ENCODE results near the gene CAMTA1. TPM values are rescaled to one million over a fixed set of nuclear protein-coding genes. Genes with fewer than 3 reads are reported as not detected.

CAMTA1 gene
- total RNA-seq, 6 donors from 2014 or later: 38.8 to 74.0 (median 46.1) TPM

- Histone ChIP-seq H3K27me3 (peaks cover 0 to 6% (median 0%) of the 10 kb centered on the region in 4 donors), H3K4me3 (no peak overlapping the region), H3K27ac (no peak overlapping the region), H3K36me3 (no peaks in the 10 kb centered on the region), H3K4me1 (peaks cover 2 to 17% (median 6%) of the 10 kb centered on the region in 4 donors), H3K9me3 (no peaks in the 10 kb centered on the region)
- ATAC-seq (ENCODE audit: low FRiP score in 2 of 2): no peak
- WGBS, 2 donors: 93 to 96% methylated on average over 5 of the region's 5 CpGs
- DNase-seq: no peak
- TF ChIP-seq POLR2AphosphoS5 (IDR thresholded peaks at IDR 0.05) (no peak), CTCF (IDR thresholded peaks at IDR 0.05) (no peak), POLR2A (IDR thresholded peaks at IDR 0.05) (no peak), EP300 (IDR thresholded peaks at IDR 0.05) (no peak)
These were observed 172.1 kb downstream of the CAMTA1 start for GRCh38 chr1:6957341-6957740.

GRCh38 chr1:6958407-6959030, 173.3 kb downstream of the CAMTA1 start:
- no peak for TF ChIP-seq POLR2AphosphoS5 (IDR thresholded peaks at IDR 0.05)
- no peak for TF ChIP-seq CTCF (IDR thresholded peaks at IDR 0.05)
- TF ChIP-seq POLR2A (IDR thresholded peaks at IDR 0.05): no peak
- TF ChIP-seq EP300 (IDR thresholded peaks at IDR 0.05): no peak
- 78 to 88% methylated on average over 13 to 15 of the region's 15 CpGs for WGBS, 2 donors
- no peaks in the 10 kb centered on the region for H3K36me3 ChIP-seq
- no peak overlapping the region for H3K4me3 ChIP-seq
- H3K9me3 ChIP-seq: no peaks in the 10 kb centered on the region
- H3K27ac ChIP-seq: no peak overlapping the region
- DNase-seq (no peak), ATAC-seq (ENCODE audit: low FRiP score in 2 of 2) (no peak)
- peaks cover 0 to 11% (median 1%) of the 10 kb centered on the region in 4 donors for H3K27me3 ChIP-seq
- peaks cover 13 to 29% (median 15%) of the 10 kb centered on the region in 4 donors for H3K4me1 ChIP-seq

- H3K9me3 ChIP-seq: no peaks in the 10 kb centered on the region
- peaks cover 0 to 16% (median 3%) of the 10 kb centered on the region in 4 donors for H3K27me3 ChIP-seq
- peaks cover 16 to 34% (median 18%) of the 10 kb centered on the region in 4 donors for H3K4me1 ChIP-seq
- no peaks in the 10 kb centered on the region for H3K36me3 ChIP-seq
- H3K4me3 ChIP-seq: no peak overlapping the region
- DNase-seq: no peak
- no peak for TF ChIP-seq POLR2AphosphoS5 (IDR thresholded peaks at IDR 0.05)
- no peak for TF ChIP-seq CTCF (IDR thresholded peaks at IDR 0.05)
- TF ChIP-seq EP300 (IDR thresholded peaks at IDR 0.05): no peak
- no peak for TF ChIP-seq POLR2A (IDR thresholded peaks at IDR 0.05)
- WGBS, 2 donors: 79 to 93% methylated on average over 3 to 8 of the region's 8 CpGs
- H3K27ac ChIP-seq: no peak overlapping the region
- ATAC-seq (ENCODE audit: low FRiP score in 2 of 2): no peak
These were observed 174.2 kb downstream of the CAMTA1 start for GRCh38 chr1:6959491-6959890.

GRCh38 chr1:6960291-6960811, 175.1 kb downstream of the CAMTA1 start:
- peaks cover 0 to 16% (median 3%) of the 10 kb centered on the region in 4 donors for H3K27me3 ChIP-seq
- no peaks in the 10 kb centered on the region for H3K9me3 ChIP-seq
- 36 to 38% methylated on average over 12 of the region's 12 CpGs for WGBS, 2 donors
- peaks cover 16 to 34% (median 18%) of the 10 kb centered on the region in 4 donors for H3K4me1 ChIP-seq
- no peaks in the 10 kb centered on the region for H3K36me3 ChIP-seq
- no peak overlapping the region for H3K27ac ChIP-seq
- DNase-seq (no peak), ATAC-seq (ENCODE audit: low FRiP score in 2 of 2) (no peak)
- H3K4me3 ChIP-seq: no peak overlapping the region
- TF ChIP-seq POLR2A (IDR thresholded peaks at IDR 0.05): no peak
- no peak for TF ChIP-seq POLR2AphosphoS5 (IDR thresholded peaks at IDR 0.05)

GRCh38 chr1:6960860-6961259, 175.6 kb downstream of the CAMTA1 start:
- Histone ChIP-seq H3K4me1 (peaks cover 16 to 34% (median 18%) of the 10 kb centered on the region in 4 donors), H3K36me3 (no peaks in the 10 kb centered on the region), H3K4me3 (no peak overlapping the region), H3K27ac (no peak overlapping the region), H3K27me3 (peaks cover 0 to 16% (median 3%) of the 10 kb centered on the region in 4 donors), H3K9me3 (no peaks in the 10 kb centered on the region)
- TF ChIP-seq CTCF (IDR thresholded peaks at IDR 0.05) (no peak), POLR2AphosphoS5 (IDR thresholded peaks at IDR 0.05) (no peak), POLR2A (IDR thresholded peaks at IDR 0.05) (no peak), EP300 (IDR thresholded peaks at IDR 0.05) (no peak)
- WGBS, 2 donors: 93 to 94% methylated on average over 3 of the region's 3 CpGs
- ATAC-seq (ENCODE audit: low FRiP score in 2 of 2) (no peak), DNase-seq (no peak)

All from upper lobe of left lung (tissue), 6 donors.